T-helper 22 cell (primary cell): ENCODE measurements around the gene HMX1.

ENCODE experiments used
- DNase-seq: peaks from one replicate; pipeline ENCODE4 v3.0.0-alpha.2; 2020; ENCODE audit warnings: low read depth

Gene HMX1

DNA sequence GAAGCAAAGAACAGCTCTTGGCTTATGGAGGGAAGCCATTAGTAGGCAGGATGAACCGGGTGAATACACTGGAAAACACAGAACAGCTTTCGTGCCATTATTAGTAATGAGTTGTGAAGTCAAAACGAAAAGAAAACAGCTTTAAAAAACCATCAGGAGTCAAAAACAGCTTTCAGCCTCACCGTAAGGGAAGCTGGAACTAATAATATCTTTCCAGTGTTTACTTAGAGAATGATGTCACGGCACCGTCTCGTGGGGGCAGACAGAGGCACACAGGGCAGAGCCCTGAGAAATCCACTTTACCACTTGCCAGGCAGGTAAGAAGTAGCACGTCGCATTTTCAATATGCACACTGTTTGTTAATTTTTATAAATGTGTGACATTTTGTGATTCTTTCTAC is 37.9 kb upstream of the HMX1 start:
- DNase-seq: no peak

GRCh38 chr4:8908206-8908893 is 36.7 kb upstream of the HMX1 start:
- no peak for DNase-seq

DNA sequence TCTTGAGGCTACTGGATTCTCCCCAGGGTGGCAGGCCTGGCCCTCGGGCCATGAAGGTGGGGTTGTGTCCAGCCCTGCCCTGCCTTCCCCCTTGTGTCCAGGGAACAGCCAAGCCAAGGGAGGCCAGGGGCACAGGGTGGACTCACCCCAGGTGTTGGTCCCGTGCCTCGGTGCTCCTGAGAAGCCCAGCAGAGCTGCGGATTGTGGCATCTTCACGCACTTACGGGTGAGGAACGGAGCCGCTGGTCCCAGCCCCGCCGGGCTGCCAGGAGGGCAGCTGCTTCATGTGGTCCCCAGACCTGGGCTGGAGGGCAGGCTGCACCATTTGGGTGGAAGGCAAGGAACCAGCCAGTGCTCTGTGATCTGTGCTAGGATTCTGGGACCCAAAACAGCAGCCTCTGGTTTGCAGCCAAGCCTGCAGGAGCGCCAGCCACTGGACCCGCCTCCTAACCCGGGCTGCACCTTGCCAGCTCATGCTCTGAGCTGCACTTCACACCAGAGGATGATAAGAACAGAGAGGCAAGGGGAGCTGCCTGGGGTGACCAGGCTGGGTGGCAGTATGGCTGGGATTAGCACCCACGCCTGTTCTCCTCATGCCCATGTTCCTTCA is 36.1 kb upstream of the HMX1 start:
- DNase-seq: no peak

DNA sequence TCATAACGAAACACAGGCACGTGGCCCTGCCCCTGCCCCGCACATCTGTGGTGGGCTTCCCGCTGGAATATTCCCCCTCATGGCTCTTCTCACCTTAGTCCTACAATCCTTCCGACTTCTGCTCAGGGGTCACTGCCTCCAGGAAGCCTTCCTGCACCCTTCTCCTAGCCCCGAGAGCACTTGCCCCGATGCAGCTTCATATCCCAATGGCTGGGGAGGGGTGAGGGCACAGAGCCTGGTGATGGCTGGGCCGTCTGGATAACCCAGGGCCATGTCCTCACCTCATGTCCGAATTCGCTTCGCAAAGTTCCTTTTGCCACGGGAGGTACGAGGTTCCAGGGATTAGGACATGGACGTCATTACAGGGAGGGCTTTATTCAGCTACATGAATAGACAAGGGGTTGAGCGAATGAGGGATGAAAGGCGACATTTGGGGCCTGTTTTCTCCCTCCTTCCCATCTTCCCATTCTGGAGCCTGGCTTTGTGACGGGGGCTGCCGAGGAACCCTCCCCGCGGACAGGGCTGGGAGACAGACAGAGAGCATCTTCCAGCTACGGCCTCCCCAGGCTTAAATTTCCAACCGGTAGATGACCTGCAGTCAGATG is 35.5 kb upstream of the HMX1 start:
- no peak for DNase-seq

DNA sequence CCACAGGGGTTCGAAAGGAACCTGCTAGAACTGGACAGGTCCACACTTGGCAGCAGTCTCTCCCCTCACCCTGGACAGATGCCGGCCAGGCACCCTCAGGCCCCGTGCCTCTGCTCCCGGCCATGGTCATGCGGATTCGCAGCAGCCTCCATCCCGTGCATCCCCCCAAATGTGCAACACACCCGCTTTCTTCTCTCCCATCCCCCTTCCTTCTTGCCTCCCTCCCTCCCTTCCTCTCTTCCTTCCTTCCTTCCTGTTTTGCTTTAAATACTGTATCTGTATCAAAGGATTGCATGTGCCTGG is 35.0 kb upstream of the HMX1 start:
- no peak for DNase-seq

DNA sequence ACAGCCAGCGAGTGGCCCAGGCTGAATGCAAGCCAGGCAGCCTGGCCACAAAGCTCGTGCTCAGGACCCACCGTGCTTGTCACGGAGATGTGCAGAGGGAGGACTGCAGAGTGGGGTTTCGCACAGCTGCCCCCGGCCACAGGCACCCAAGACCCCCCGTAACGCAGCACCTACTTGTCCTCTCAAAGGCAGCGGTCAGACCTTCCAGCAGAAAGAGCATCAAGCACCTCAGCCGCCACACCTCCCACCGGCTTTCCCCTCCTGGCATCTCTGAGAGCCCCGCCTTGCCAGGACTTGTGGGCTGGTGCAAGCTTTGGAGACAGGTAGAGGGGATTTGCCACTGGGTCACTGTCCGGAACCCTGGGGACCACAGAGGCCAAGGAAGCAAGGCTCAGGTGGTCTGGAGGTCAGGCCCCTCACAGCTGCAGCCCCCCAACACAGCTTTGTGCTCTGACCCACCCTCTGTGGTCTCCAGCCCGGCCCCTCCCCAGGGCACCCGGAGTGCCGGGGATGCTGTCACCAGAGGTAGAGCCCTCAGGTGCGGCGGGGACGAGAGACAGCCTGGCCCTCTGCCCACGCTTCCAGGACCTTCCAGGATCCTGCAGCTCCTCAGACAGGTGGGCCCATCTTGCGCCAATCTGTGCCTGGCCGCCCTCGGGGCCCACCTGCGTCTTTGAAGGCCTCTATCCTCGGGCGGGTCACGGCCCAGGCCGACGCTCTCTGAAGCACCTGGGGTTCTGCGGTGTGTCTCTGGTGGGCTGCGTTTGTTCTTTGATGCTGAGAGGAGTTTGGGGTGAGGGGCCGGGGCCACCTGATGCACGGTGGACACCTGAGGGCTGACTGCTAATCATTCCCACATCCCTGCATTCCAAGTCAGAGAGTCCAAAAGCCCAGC is 34.4 kb upstream of the HMX1 start:
- DNase-seq: no peak

- no peak for DNase-seq
Observed at GRCh38 chr4:8905226-8905772, 33.7 kb upstream of the HMX1 start.

- no peak for DNase-seq
Observed at GRCh38 chr4:8904666-8905065, 33.0 kb upstream of the HMX1 start.

DNA sequence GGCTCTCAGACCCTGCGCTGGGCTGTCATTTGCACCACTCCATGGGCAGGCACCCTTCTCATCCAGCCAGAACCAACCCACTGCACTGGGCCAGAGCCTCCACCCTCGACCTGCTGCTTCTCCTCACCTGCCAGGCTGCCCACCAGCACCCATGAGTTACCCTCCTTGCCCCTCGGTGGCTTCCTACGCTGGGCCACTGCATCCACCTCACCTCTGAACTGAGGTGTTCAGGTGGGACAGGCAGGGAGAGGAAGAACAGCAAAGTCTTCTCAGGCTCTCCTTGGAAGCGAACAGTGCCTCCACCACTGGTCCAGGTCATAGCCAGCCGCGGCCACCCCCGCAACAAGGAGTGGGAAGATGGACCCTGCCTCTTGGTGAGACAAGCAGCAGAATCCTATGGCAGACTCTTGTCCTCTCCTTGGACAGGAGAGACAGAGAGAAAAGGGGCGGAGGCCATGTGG is 32.4 kb upstream of the HMX1 start:
- no peak for DNase-seq

DNA sequence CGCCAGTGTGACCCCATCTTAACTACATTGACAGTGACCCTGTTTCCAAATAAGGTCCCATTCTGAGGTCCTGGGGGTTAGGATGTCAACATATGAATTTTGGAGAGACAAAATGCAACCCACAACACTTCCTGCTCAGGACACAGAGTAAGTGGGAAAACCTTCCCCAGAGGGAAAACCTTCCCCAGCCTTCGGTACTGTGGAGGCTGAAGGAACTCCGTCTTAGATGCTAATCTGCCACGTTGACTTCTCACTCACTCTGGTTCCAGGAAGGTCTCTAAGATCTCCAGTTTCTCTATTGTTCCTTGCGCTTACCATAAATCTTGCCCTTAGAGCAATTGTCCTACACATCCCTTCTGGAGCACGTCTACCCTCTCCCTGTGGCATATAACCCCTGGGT is 29.7 kb upstream of the HMX1 start:
- DNase-seq: no peak

DNA sequence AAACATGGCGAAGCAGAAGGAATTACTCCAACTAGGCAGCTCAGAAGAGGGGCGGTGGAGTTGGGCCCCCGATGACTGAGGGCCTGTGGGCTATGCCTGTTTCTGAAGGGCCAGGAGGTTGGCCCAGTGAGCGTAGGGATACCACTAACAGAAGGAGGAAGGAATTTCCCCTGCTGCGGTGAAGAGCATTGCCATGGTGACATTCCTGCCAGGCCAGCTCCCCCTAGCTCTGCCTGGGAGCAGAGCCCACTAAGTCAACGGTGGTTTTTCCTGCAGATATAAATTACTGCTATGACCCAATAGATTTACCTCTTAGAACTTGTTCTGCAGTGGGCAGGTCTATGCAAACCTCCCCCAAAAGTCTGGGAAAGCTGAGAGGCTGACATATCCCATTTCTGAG is 28.9 kb upstream of the HMX1 start:
- DNase-seq: no peak

- DNase-seq: no peak
Observed at GRCh38 chr4:8898419-8898818, 26.8 kb upstream of the HMX1 start.

DNA sequence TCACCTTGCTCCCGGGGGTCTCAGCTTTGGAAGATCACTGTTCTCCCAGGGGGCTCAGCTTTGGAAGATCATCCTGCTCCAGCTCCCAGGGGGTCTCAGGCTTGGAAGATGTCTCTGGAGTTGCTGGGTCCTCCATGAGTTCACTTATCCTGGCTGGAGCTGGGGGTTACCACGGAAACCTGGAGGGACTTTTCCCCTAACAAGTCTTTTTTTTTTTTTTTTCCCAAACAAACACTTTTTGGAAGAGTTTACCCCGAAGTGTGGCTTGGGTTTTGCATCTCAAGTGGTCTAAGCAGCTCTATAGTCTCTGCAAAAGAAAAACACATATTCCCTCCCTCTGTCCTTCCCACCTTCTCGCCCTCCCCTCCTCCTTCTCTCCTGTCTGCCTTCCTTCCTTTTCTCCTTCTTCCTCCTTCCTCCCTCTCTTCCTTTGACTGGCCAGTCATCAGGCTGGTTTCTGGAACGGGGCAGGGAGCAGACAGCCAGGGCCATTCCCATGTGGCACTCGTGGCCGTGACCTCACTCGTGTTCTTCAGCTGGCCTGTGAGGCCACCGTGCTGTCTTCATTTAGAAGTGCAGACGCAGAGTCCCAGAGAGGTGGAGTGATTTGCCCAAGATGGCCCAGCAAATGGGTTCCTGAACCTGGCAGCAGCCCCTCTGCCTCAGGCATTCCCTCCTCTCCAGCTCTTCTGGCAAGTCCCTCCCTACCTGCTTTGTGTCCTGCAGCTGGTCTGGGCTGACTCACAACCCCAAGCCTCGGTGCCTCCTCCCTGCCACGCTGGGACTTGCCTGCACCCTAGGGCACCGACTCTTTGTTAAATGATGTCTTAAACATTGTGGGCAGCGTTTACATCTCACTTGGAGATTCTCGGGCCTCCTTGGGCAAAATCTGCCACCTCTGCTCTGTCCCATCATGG is 25.9 kb upstream of the HMX1 start:
- no peak for DNase-seq

GRCh38 chr4:8896506-8896905 is 24.9 kb upstream of the HMX1 start:
- DNase-seq: no peak

- no peak for DNase-seq
Observed at GRCh38 chr4:8896071-8896470, 24.4 kb upstream of the HMX1 start.

DNA sequence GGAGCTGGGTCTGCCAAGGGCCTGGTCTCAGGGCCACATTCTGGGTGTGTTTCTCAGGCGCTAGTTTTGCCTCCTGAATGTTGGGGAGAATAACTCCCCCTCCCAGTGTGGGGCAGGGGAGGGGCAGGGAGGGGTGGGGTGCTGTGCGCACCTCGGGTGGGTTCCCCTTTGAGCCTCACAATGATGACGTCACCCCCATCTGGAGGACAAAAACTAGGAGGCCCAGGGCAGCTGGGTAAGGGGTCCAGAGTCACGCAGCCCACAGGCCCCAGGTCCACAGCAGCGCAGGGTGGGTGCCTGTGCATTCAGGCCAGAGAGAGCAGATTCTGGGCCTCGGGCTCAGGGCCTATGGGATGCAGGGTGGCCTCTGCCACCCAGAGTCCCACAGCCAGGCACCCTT is 23.7 kb upstream of the HMX1 start:
- DNase-seq: no peak

GRCh38 chr4:8894424-8894816 is 22.8 kb upstream of the HMX1 start:
- DNase-seq: no peak

DNA sequence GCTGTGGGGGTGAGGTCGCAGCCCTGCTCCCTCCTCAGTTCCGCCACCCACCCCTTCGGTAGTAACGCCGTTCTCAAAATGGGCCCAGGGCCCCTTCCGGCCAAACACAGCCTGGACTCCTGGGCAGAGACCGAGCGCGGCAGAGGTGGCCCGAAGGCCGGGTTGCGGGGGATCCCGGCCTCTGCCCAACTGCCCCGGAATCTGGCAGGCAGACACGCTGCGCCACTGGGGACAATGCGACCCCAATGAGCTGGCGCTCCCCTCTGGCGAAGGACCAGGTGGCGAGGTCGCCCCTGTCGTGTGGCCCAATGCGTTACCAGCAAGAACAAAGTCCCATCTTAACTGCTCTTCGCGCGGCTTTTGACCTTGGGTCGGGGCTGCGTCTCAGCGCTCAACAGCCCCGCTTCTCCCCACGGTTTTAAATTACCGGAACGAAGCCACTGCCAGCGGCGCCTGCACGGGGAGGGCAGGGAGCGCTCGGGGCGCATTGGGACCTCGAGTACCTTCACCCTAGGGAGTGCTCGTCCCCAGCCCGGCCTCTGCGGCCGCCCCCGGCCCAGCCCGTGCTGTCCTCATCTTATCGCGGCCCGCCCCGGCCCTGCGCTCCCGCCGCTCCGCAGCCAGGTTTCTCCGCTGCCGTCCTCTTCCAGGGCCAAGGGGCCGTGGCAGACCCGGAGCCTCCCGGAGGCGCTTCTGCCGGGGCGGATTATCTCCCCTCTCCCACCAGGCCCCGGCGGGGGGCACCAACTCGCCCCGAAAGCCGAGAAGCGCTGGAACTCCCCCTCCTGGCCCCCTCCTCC is 22.2 kb upstream of the HMX1 start:
- no peak for DNase-seq

DNA sequence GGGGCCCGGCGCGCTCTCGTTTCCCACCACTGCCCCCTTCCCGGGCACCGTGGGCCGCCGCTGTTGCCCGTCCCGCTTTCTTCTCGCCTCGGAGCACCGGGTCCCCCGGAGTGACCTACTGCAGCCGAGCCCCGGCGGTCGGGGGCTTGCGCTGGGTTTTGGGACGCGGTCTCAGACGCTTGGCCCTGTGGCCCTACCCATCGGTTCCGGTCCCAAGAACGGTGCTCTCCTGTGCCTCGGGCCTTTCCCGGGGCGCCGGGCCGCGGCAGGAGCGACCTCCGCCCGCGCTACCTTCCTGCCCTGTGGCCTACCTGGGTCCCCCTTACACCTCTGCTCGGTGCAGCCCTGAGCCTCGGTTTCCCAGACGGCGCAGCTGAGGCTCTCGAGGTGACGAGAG is 21.6 kb upstream of the HMX1 start:
- no peak for DNase-seq

GRCh38 chr4:8892556-8893226 is 21.1 kb upstream of the HMX1 start:
- no peak for DNase-seq
